ENCODE results near the gene METAP1. TPM values are rescaled to one million over a fixed set of nuclear protein-coding genes. Genes with fewer than 3 reads are reported as not detected.
"Not testable (repeated sequence)": the region's sequence is repeated elsewhere in the genome, so short reads cannot be mapped to it uniquely, and the experiment has no call there.

METAP1 gene
- total and polyA plus RNA-seq, 9 donors = 25.1 to 31.1 (median 27.6) TPM

- DNase-seq = no peak
- H3K4me3 ChIP-seq (ENCODE audit: low read length) = no peak overlapping the region
- H3K36me3 ChIP-seq (ENCODE audit: control insufficient read depth, insufficient read depth, low read length) = peaks cover 9% of the 10 kb centered on the region
- peaks cover 29% of the 10 kb centered on the region for H3K9me3 ChIP-seq (replicated peaks; ENCODE audit: control insufficient read depth, low read depth, low read length)
- H3K4me1 ChIP-seq (ENCODE audit: control insufficient read depth, insufficient read depth, low read length) = no peaks in the 10 kb centered on the region
- no CpG with 5 or more reads among the region's 5 CpGs for WGBS (ENCODE audit: insufficient coverage)
- H3K27ac ChIP-seq (ENCODE audit: low read length) = no peak overlapping the region
- H3K27me3 ChIP-seq (ENCODE audit: control insufficient read depth, insufficient read depth, low read length) = no peaks in the 10 kb centered on the region
Observed at GRCh38 chr4:99021386-99021785, 25.9 kb downstream of the METAP1 start.

- 98% methylated on average over 7 of the region's 9 CpGs for WGBS (ENCODE audit: insufficient coverage)
- Histone ChIP-seq H3K36me3 (ENCODE audit: control insufficient read depth, insufficient read depth, low read length) (peaks cover 4% of the 10 kb centered on the region), H3K4me3 (ENCODE audit: low read length) (no peak overlapping the region)
Observed at GRCh38 chr4:99022566-99022965, 27.0 kb downstream of the METAP1 start.

GRCh38 chr4:99023800-99024251 is 28.3 kb downstream of the METAP1 start:
- not testable (repeated sequence) for H3K27ac ChIP-seq (ENCODE audit: low read length); H3K4me1 ChIP-seq (ENCODE audit: control insufficient read depth, insufficient read depth, low read length)

More at GRCh38 chr4:99022566-99022965, 27.0 kb downstream of the METAP1 start:
- Histone ChIP-seq H3K4me1 (ENCODE audit: control insufficient read depth, insufficient read depth, low read length) (no peaks in the 10 kb centered on the region), H3K27ac (ENCODE audit: low read length) (no peak overlapping the region), H3K27me3 (ENCODE audit: control insufficient read depth, insufficient read depth, low read length) (no peaks in the 10 kb centered on the region), H3K9me3 (replicated peaks; ENCODE audit: control insufficient read depth, low read depth, low read length) (peaks cover 28% of the 10 kb centered on the region)
- DNase-seq = no peak

GRCh38 chr4:99024481-99025275 is 29.2 kb downstream of the METAP1 start:
- no peaks in the 10 kb centered on the region for H3K4me1 ChIP-seq (ENCODE audit: control insufficient read depth, insufficient read depth, low read length)
- no peak overlapping the region for H3K4me3 ChIP-seq (ENCODE audit: low read length)
- WGBS (ENCODE audit: insufficient coverage) = 81% methylated on average over 6 of the region's 7 CpGs
- H3K9me3 ChIP-seq (replicated peaks; ENCODE audit: control insufficient read depth, low read depth, low read length) = peaks cover 19% of the 10 kb centered on the region
- no peak for DNase-seq
- H3K36me3 ChIP-seq (ENCODE audit: control insufficient read depth, insufficient read depth, low read length) = peaks cover 4% of the 10 kb centered on the region
- no peak overlapping the region for H3K27ac ChIP-seq (ENCODE audit: low read length)
- H3K27me3 ChIP-seq (ENCODE audit: control insufficient read depth, insufficient read depth, low read length) = no peaks in the 10 kb centered on the region

More at GRCh38 chr4:99023800-99024251, 28.3 kb downstream of the METAP1 start:
- 100% methylated on average over 1 of the region's 10 CpGs for WGBS (ENCODE audit: insufficient coverage)
- not testable (repeated sequence) for H3K36me3 ChIP-seq (ENCODE audit: control insufficient read depth, insufficient read depth, low read length); DNase-seq; H3K4me3 ChIP-seq (ENCODE audit: low read length); H3K27me3 ChIP-seq (ENCODE audit: control insufficient read depth, insufficient read depth, low read length)
- H3K9me3 ChIP-seq (replicated peaks; ENCODE audit: control insufficient read depth, low read depth, low read length) = peaks cover 24% of the 10 kb centered on the region

GRCh38 chr4:99025506-99025905 is 30.0 kb downstream of the METAP1 start:
- H3K9me3 ChIP-seq (replicated peaks; ENCODE audit: control insufficient read depth, low read depth, low read length) = peaks cover 11% of the 10 kb centered on the region
- no peaks in the 10 kb centered on the region for H3K4me1 ChIP-seq (ENCODE audit: control insufficient read depth, insufficient read depth, low read length)
- H3K27ac ChIP-seq (ENCODE audit: low read length) = no peak overlapping the region
- no CpG with 5 or more reads among the region's 1 CpG for WGBS (ENCODE audit: insufficient coverage)
- H3K36me3 ChIP-seq (ENCODE audit: control insufficient read depth, insufficient read depth, low read length) = no peaks in the 10 kb centered on the region
- no peak overlapping the region for H3K4me3 ChIP-seq (ENCODE audit: low read length)
- DNase-seq = no peak
- no peaks in the 10 kb centered on the region for H3K27me3 ChIP-seq (ENCODE audit: control insufficient read depth, insufficient read depth, low read length)

- peaks cover 2% of the 10 kb centered on the region for H3K36me3 ChIP-seq (ENCODE audit: control insufficient read depth, insufficient read depth, low read length)
- H3K27me3 ChIP-seq (ENCODE audit: control insufficient read depth, insufficient read depth, low read length) = no peaks in the 10 kb centered on the region
- DNase-seq = no peak
- WGBS (ENCODE audit: insufficient coverage) = no CpG with 5 or more reads among the region's 2 CpGs
- H3K9me3 ChIP-seq (replicated peaks; ENCODE audit: control insufficient read depth, low read depth, low read length) = no peaks in the 10 kb centered on the region
- H3K4me1 ChIP-seq (ENCODE audit: control insufficient read depth, insufficient read depth, low read length) = no peaks in the 10 kb centered on the region
- H3K27ac ChIP-seq (ENCODE audit: low read length) = no peak overlapping the region
- no peak overlapping the region for H3K4me3 ChIP-seq (ENCODE audit: low read length)
Observed at GRCh38 chr4:99027304-99027703, 31.8 kb downstream of the METAP1 start.

GRCh38 chr4:99028187-99028586 is 32.7 kb downstream of the METAP1 start:
- peaks cover 2% of the 10 kb centered on the region for H3K36me3 ChIP-seq (ENCODE audit: control insufficient read depth, insufficient read depth, low read length)
- H3K4me3 ChIP-seq (ENCODE audit: low read length) = no peak overlapping the region
- no peak for DNase-seq
- no peaks in the 10 kb centered on the region for H3K4me1 ChIP-seq (ENCODE audit: control insufficient read depth, insufficient read depth, low read length)
- no peak overlapping the region for H3K27ac ChIP-seq (ENCODE audit: low read length)
- H3K9me3 ChIP-seq (replicated peaks; ENCODE audit: control insufficient read depth, low read depth, low read length) = no peaks in the 10 kb centered on the region
- no peaks in the 10 kb centered on the region for H3K27me3 ChIP-seq (ENCODE audit: control insufficient read depth, insufficient read depth, low read length)

GRCh38 chr4:99029018-99029735 is 33.7 kb downstream of the METAP1 start:
- WGBS (ENCODE audit: insufficient coverage) = no CpG with 5 or more reads among the region's 1 CpG
- DNase-seq = no peak
- H3K4me1 ChIP-seq (ENCODE audit: control insufficient read depth, insufficient read depth, low read length) = no peaks in the 10 kb centered on the region
- H3K4me3 ChIP-seq (ENCODE audit: low read length) = no peak overlapping the region
- no peaks in the 10 kb centered on the region for H3K9me3 ChIP-seq (replicated peaks; ENCODE audit: control insufficient read depth, low read depth, low read length)
- H3K27me3 ChIP-seq (ENCODE audit: control insufficient read depth, insufficient read depth, low read length) = no peaks in the 10 kb centered on the region
- H3K27ac ChIP-seq (ENCODE audit: low read length) = no peak overlapping the region
- H3K36me3 ChIP-seq (ENCODE audit: control insufficient read depth, insufficient read depth, low read length) = peaks cover 2% of the 10 kb centered on the region

- H3K9me3 ChIP-seq (replicated peaks; ENCODE audit: control insufficient read depth, low read depth, low read length) = no peaks in the 10 kb centered on the region
- H3K27me3 ChIP-seq (ENCODE audit: control insufficient read depth, insufficient read depth, low read length) = no peaks in the 10 kb centered on the region
- peaks cover 3% of the 10 kb centered on the region for H3K36me3 ChIP-seq (ENCODE audit: control insufficient read depth, insufficient read depth, low read length)
- no peak overlapping the region for H3K4me3 ChIP-seq (ENCODE audit: low read length)
- no CpG with 5 or more reads among the region's 3 CpGs for WGBS (ENCODE audit: insufficient coverage)
- H3K27ac ChIP-seq (ENCODE audit: low read length) = no peak overlapping the region
- DNase-seq = no peak
- H3K4me1 ChIP-seq (ENCODE audit: control insufficient read depth, insufficient read depth, low read length) = no peaks in the 10 kb centered on the region
Observed at GRCh38 chr4:99029852-99030251, 34.3 kb downstream of the METAP1 start.

- H3K4me3 ChIP-seq (ENCODE audit: low read length) = no peak overlapping the region
- WGBS (ENCODE audit: insufficient coverage) = no CpG with 5 or more reads among the region's 4 CpGs
Observed at GRCh38 chr4:99033956-99034355, 38.4 kb downstream of the METAP1 start.

More at GRCh38 chr4:99033956-99034355, 38.4 kb downstream of the METAP1 start:
- Histone ChIP-seq H3K9me3 (replicated peaks; ENCODE audit: control insufficient read depth, low read depth, low read length) (peaks cover 6% of the 10 kb centered on the region), H3K27ac (ENCODE audit: low read length) (no peak overlapping the region), H3K27me3 (ENCODE audit: control insufficient read depth, insufficient read depth, low read length) (no peaks in the 10 kb centered on the region), H3K36me3 (ENCODE audit: control insufficient read depth, insufficient read depth, low read length) (peaks cover 3% of the 10 kb centered on the region), H3K4me1 (ENCODE audit: control insufficient read depth, insufficient read depth, low read length) (no peaks in the 10 kb centered on the region)
- no peak for DNase-seq
